A549 treated with CORT108297 at 1 μM for 4 hours (cell line): ENCODE measurements around the gene SYNM. TPM values are rescaled to one million over a fixed set of nuclear protein-coding genes. Genes with fewer than 3 reads are reported as not detected.

ENCODE experiments used
- total RNA-seq: library from RNA; stranded (reverse); fragments of 200-300 nt; extraction: Qiagen RNA extraction; gene quantifications from 5 replicates; pipeline ENCODE4 v1.2.3, GENCODE V29; 2022

Gene SYNM
- 36.9 to 41.3 TPM (median 37.6 TPM) in 5 replicates for total RNA-seq

GRCh38 chr15:99104788-99105513, at the start of gene SYNM:
Gene SYNM, plus strand, starts transcription at chr15:99105080. Its CDS starts 120 bp downstream, at chr15:99105200.

Other genes starting within 250 kb of the SYNM start
- not detected in 5 replicates for gene PGPEP1L, start 97.3 kb upstream of the SYNM start, total RNA-seq
- 8.9 to 13.9 TPM (median 11.1 TPM) in 5 replicates for gene TTC23, start 144.5 kb downstream of the SYNM start, total RNA-seq
- 12.4 to 15.7 TPM (median 15.1 TPM) in 5 replicates for gene LRRC28, start 146.4 kb downstream of the SYNM start, total RNA-seq